Parathyroid adenoma (tissue), 2 donors: ENCODE data around the gene WWOX.

Experiments
- H2AFZ ChIP-seq: fragments of 300-600 bp; sonication (generic); one replicate; pipeline ENCODE4 v1.7.0; 2017; ENCODE audit warnings: antibody characterized with exemption, mild to moderate bottlenecking
- H3K27ac ChIP-seq: fragments of 300-600 bp; sonication (generic); one replicate; pipeline ENCODE4 v1.7.0; 2017
- H3K27me3 ChIP-seq: fragments of 300-600 bp; sonication (generic); one replicate; pipeline ENCODE4 v1.7.0; 2017; ENCODE audit warnings: low read length; ENCODE audit not compliant: control insufficient read depth, insufficient read depth
- H3K36me3 ChIP-seq: fragments of 300-600 bp; sonication (generic); one replicate; pipeline ENCODE4 v1.7.0; 2017; ENCODE audit warnings: low read length; ENCODE audit not compliant: control insufficient read depth, insufficient read depth
- H3K4me1 ChIP-seq: fragments of 300-600 bp; sonication (generic); one replicate; pipeline ENCODE4 v1.7.0; 2017; ENCODE audit warnings: control low read depth
- H3K4me2 ChIP-seq: fragments of 300-600 bp; sonication (generic); one replicate; pipeline ENCODE4 v1.7.0; 2017; ENCODE audit warnings: low read length
- H3K4me3 ChIP-seq: fragments of 300-600 bp; sonication (generic); one replicate; pipeline ENCODE4 v1.7.0; 2017; ENCODE audit warnings: low read depth, low read length
- H3K79me2 ChIP-seq: fragments of 300-600 bp; sonication (generic); one replicate; pipeline ENCODE4 v1.7.0; 2017; ENCODE audit warnings: control low read depth
- H3K9ac ChIP-seq: fragments of 300-600 bp; sonication (generic); one replicate; pipeline ENCODE4 v1.7.0; 2017; ENCODE audit warnings: mild to moderate bottlenecking
- H3K9me3 ChIP-seq: fragments of 300-600 bp; sonication (generic); one replicate; pipeline ENCODE4 v1.7.0; 2017; ENCODE audit warnings: low read length; ENCODE audit not compliant: control insufficient read depth
- CTCF ChIP-seq: fragments of 300-600 bp; sonication (generic); IDR thresholded peaks from one replicate; pipeline ENCODE4 v1.7.0; 2017; ENCODE audit warnings: antibody characterized with exemption, mild to moderate bottlenecking
- donor health status: primary hyperparathyroidism.

Gene WWOX

GRCh38 chr16:78543023-78543422 lies 443.6 kb downstream of the WWOX start:
- Histone ChIP-seq H2AFZ (no peak overlapping the region), H3K79me2 (no peaks in the 10 kb centered on the region), H3K9ac (no peak overlapping the region), H3K27me3 (no peaks in the 10 kb centered on the region), H3K4me1 (no peaks in the 10 kb centered on the region), H3K36me3 (no peaks in the 10 kb centered on the region), H3K9me3 (no peaks in the 10 kb centered on the region), H3K4me3 (no peak overlapping the region), H3K27ac (no peak overlapping the region), H3K4me2 (no peak overlapping the region)
- no peak for TF ChIP-seq CTCF

- no peak overlapping the region for H3K27ac ChIP-seq
- no peak overlapping the region for H3K4me3 ChIP-seq
- TF ChIP-seq CTCF, result no peak
- no peaks in the 10 kb centered on the region for H3K9me3 ChIP-seq
- no peaks in the 10 kb centered on the region for H3K79me2 ChIP-seq
- H3K36me3 ChIP-seq, result no peaks in the 10 kb centered on the region
- no peak overlapping the region for H2AFZ ChIP-seq
- H3K27me3 ChIP-seq, result no peaks in the 10 kb centered on the region
- H3K4me1 ChIP-seq, result no peaks in the 10 kb centered on the region
- no peak overlapping the region for H3K4me2 ChIP-seq
- no peak overlapping the region for H3K9ac ChIP-seq
Observed at GRCh38 chr16:78549366-78549765, 449.9 kb downstream of the WWOX start.

- H3K27ac ChIP-seq, result no peak overlapping the region
- no peak overlapping the region for H2AFZ ChIP-seq
- no peaks in the 10 kb centered on the region for H3K79me2 ChIP-seq
- H3K27me3 ChIP-seq, result no peaks in the 10 kb centered on the region
- no peak overlapping the region for H3K4me2 ChIP-seq
- H3K4me3 ChIP-seq, result no peak overlapping the region
- H3K36me3 ChIP-seq, result no peaks in the 10 kb centered on the region
- H3K9ac ChIP-seq, result no peak overlapping the region
- TF ChIP-seq CTCF, result no peak
- no peaks in the 10 kb centered on the region for H3K4me1 ChIP-seq
- H3K9me3 ChIP-seq, result no peaks in the 10 kb centered on the region
Observed at GRCh38 chr16:78551487-78552085, 452.1 kb downstream of the WWOX start.

- H3K4me2 ChIP-seq, result no peak overlapping the region
- H3K36me3 ChIP-seq, result no peaks in the 10 kb centered on the region
- no peak for TF ChIP-seq CTCF
- no peaks in the 10 kb centered on the region for H3K4me1 ChIP-seq
- H3K27me3 ChIP-seq, result no peaks in the 10 kb centered on the region
- no peaks in the 10 kb centered on the region for H3K79me2 ChIP-seq
- H2AFZ ChIP-seq, result no peak overlapping the region
- no peak overlapping the region for H3K9ac ChIP-seq
- no peaks in the 10 kb centered on the region for H3K9me3 ChIP-seq
- H3K27ac ChIP-seq, result no peak overlapping the region
- H3K4me3 ChIP-seq, result no peak overlapping the region
Observed at GRCh38 chr16:78552106-78552675, 452.7 kb downstream of the WWOX start.

GRCh38 chr16:78552716-78553115 lies 453.3 kb downstream of the WWOX start:
- Histone ChIP-seq H3K27ac (no peak overlapping the region), H3K9ac (no peak overlapping the region), H3K36me3 (no peaks in the 10 kb centered on the region), H3K4me3 (no peak overlapping the region), H3K9me3 (no peaks in the 10 kb centered on the region), H3K4me1 (no peaks in the 10 kb centered on the region), H3K79me2 (no peaks in the 10 kb centered on the region), H3K27me3 (no peaks in the 10 kb centered on the region), H3K4me2 (no peak overlapping the region), H2AFZ (no peak overlapping the region)
- no peak for TF ChIP-seq CTCF
